Measurements from ENCODE around the gene FHIT.

The FHIT gene

DNA sequence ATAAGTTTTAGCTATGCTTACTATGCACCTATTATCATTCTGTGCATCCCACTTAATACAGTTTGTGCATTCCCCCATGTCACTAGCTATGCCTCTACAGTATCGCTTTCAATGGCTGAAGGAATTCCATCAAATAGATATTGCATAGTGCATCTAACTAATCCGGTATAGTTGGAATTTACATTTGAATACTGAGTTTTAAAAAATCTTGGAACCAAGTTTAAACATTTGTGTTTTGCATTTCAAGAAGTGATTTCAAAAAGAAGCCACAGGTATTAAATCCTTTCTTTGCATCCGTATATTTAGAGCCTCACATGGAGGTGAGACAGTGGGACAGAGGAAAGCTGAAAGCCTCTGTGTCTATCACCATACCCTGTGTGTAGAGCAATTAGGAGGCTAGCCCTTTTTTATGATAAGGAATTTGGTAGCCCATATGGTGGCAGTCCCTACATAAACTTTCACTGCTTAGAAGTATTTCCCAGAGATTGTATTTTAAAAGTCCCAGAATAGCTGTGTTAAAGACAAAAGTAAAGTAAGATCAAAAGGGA, 1241.2 kb downstream of the FHIT start:
- H3K27ac ChIP-seq (ENCODE audit: low read depth, low read length) = no peak overlapping the region
- H3K27me3 ChIP-seq (ENCODE audit: control insufficient read depth, low read length) = no peaks in the 10 kb centered on the region
- H3K4me2 ChIP-seq (ENCODE audit: low read length) = no peak overlapping the region
- peaks cover 13% of the 10 kb centered on the region for H3K4me1 ChIP-seq (ENCODE audit: control insufficient read depth, low read length)
- H3K4me3 ChIP-seq (ENCODE audit: low read length) = no peak overlapping the region
- H3K79me2 ChIP-seq (ENCODE audit: control insufficient read depth, low read length) = no peaks in the 10 kb centered on the region
- H3K9me2 ChIP-seq (replicated peaks; ENCODE audit: control insufficient read depth, low read length) = no peaks in the 10 kb centered on the region
- no peaks in the 10 kb centered on the region for H3F3A ChIP-seq (ENCODE audit: control insufficient read depth, insufficient read depth)
- H3K36me3 ChIP-seq (ENCODE audit: control insufficient read depth, low read length) = no peaks in the 10 kb centered on the region
- no peaks in the 10 kb centered on the region for H3K9me3 ChIP-seq (ENCODE audit: control insufficient read depth, insufficient read depth, low read length)
- TF ChIP-seq, protein P1, sequence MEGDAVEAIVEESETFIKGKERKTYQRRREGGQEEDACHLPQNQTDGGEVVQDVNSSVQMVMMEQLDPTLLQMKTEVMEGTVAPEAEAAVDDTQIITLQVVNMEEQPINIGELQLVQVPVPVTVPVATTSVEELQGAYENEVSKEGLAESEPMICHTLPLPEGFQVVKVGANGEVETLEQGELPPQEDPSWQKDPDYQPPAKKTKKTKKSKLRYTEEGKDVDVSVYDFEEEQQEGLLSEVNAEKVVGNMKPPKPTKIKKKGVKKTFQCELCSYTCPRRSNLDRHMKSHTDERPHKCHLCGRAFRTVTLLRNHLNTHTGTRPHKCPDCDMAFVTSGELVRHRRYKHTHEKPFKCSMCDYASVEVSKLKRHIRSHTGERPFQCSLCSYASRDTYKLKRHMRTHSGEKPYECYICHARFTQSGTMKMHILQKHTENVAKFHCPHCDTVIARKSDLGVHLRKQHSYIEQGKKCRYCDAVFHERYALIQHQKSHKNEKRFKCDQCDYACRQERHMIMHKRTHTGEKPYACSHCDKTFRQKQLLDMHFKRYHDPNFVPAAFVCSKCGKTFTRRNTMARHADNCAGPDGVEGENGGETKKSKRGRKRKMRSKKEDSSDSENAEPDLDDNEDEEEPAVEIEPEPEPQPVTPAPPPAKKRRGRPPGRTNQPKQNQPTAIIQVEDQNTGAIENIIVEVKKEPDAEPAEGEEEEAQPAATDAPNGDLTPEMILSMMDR (IDR thresholded peaks at IDR 0.05; ENCODE audit: low read depth, low read length, poor library complexity, severe bottlenecking) = no peak
- no peak for TF ChIP-seq EZH2phosphoT487 (IDR thresholded peaks at IDR 0.05; ENCODE audit: borderline replicate concordance, low read length)
- no peaks in the 10 kb centered on the region for H4K20me1 ChIP-seq (ENCODE audit: control insufficient read depth, insufficient read depth, low read depth, low read length)

DNA sequence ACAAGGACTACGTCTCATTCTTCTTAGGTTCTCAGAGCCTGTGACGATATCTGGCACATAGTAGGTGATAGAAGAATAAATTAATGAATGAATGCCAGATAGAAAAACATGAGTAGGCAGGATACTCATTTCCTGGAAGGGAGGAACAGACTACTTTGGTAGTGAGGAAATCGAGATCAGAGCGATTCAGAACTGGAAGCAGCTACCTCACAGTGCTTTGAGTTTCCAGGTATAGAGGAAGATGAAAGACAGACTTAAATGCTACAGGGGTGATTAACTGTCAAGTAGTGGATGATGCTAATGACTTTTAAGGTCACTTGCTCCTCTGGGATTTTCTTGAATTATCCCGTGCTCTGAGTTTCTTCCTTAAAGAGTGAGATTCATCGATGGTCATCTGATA, 1249.9 kb downstream of the FHIT start:
- H3K36me3 ChIP-seq (ENCODE audit: control insufficient read depth, low read length) = no peaks in the 10 kb centered on the region
- H3K9me2 ChIP-seq (replicated peaks; ENCODE audit: control insufficient read depth, low read length) = no peaks in the 10 kb centered on the region
- no peak overlapping the region for H3K4me3 ChIP-seq (ENCODE audit: low read length)
- H3K27me3 ChIP-seq (ENCODE audit: control insufficient read depth, low read length) = no peaks in the 10 kb centered on the region
- no peak overlapping the region for H3K4me2 ChIP-seq (ENCODE audit: low read length)
- no peaks in the 10 kb centered on the region for H4K20me1 ChIP-seq (ENCODE audit: control insufficient read depth, insufficient read depth, low read depth, low read length)
- TF ChIP-seq, protein P1 (IDR thresholded peaks at IDR 0.05; ENCODE audit: low read depth, low read length, poor library complexity, severe bottlenecking) = no peak
- no peak for TF ChIP-seq EZH2phosphoT487 (IDR thresholded peaks at IDR 0.05; ENCODE audit: borderline replicate concordance, low read length)
- H3K4me1 ChIP-seq (ENCODE audit: control insufficient read depth, low read length) = no peaks in the 10 kb centered on the region
- H3K27ac ChIP-seq (ENCODE audit: low read depth, low read length) = no peak overlapping the region
- no peaks in the 10 kb centered on the region for H3F3A ChIP-seq (ENCODE audit: control insufficient read depth, insufficient read depth)
- H3K9me3 ChIP-seq (ENCODE audit: control insufficient read depth, insufficient read depth, low read length) = no peaks in the 10 kb centered on the region
- H3K79me2 ChIP-seq (ENCODE audit: control insufficient read depth, low read length) = no peaks in the 10 kb centered on the region

DNA sequence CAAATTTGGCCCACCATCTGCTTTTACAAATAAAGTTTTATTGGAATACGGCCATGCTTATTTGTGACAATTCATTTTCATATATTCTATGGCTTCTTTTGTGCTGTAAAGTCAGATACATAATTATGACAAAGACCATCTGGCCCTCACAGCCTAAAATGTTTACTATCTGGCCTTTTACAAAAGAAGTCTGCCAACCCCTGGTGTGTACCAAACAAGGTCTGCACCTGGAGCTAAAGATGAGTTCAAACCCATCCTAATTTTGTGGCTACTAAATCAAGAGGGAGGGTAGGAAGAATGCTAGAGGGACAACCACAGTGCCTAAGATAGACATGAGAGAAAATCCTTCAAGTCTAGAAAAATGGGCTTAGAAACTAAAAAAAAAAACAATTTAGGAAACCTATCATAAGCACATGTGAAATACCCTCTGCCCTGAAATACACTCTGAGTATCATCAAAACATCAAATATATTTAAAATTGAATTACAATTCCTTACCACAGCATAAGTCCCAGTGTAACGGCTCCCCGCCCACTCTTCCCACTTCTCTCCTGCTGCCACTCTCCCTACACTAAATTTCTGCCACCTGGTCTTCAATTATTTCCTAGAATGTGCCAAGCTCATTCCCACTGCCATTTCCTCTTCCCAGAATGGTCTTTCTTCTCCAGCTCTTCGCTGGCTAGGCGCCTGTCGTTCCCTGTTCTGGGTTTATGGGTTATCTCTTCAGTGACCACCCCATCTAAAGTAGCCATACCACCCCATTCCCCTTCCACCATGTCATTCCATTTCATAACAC, 1250.7 kb downstream of the FHIT start:
- Histone ChIP-seq H3F3A (ENCODE audit: control insufficient read depth, insufficient read depth) (no peaks in the 10 kb centered on the region), H3K9me2 (replicated peaks; ENCODE audit: control insufficient read depth, low read length) (no peaks in the 10 kb centered on the region), H4K20me1 (ENCODE audit: control insufficient read depth, insufficient read depth, low read depth, low read length) (no peaks in the 10 kb centered on the region), H3K79me2 (ENCODE audit: control insufficient read depth, low read length) (no peaks in the 10 kb centered on the region), H3K9me3 (ENCODE audit: control insufficient read depth, insufficient read depth, low read length) (no peaks in the 10 kb centered on the region), H3K36me3 (ENCODE audit: control insufficient read depth, low read length) (no peaks in the 10 kb centered on the region), H3K27ac (ENCODE audit: low read depth, low read length) (no peak overlapping the region), H3K4me2 (ENCODE audit: low read length) (no peak overlapping the region), H3K4me1 (ENCODE audit: control insufficient read depth, low read length) (no peaks in the 10 kb centered on the region), H3K27me3 (ENCODE audit: control insufficient read depth, low read length) (no peaks in the 10 kb centered on the region), H3K4me3 (ENCODE audit: low read length) (no peak overlapping the region)
- TF ChIP-seq EZH2phosphoT487 (IDR thresholded peaks at IDR 0.05; ENCODE audit: borderline replicate concordance, low read length) = no peak
- TF ChIP-seq, protein P1 (IDR thresholded peaks at IDR 0.05; ENCODE audit: low read depth, low read length, poor library complexity, severe bottlenecking) = no peak
